ENCODE data around the gene CES3. TPM values are rescaled to one million over a fixed set of nuclear protein-coding genes. Genes with fewer than 3 reads are reported as not detected.

Gene CES3
- total RNA-seq, 2 experiments from 2014 or later, result 2.1 to 2.9 TPM

GRCh38 chr16:67017810-67018488 is 56.9 kb downstream of the CES3 start:
- Mint-ChIP-seq H3K9me3 (no peaks in the 10 kb centered on the region), H3K4me1 (ENCODE audit: low read depth) (peaks cover 17% of the 10 kb centered on the region), H3K4me3 (no peak overlapping the region), H3K36me3 (ENCODE audit: low read depth) (peaks cover 2% of the 10 kb centered on the region), H3K27me3 (no peaks in the 10 kb centered on the region), H3K27ac (peak overlapping the region; percentile 52)
- ATAC-seq (peak; percentile 87), DNase-seq (peak; percentile 95)
- intact Hi-C loops (cut with micrococcal nuclease), result loop anchor here (5.0 kb wide), 3 partner anchors 36 to 139 kb away; partner anchors contain the start of genes FBXL8 and TRADD
- peak; percentile 78 for TF ChIP-seq CTCF (IDR thresholded peaks at IDR 0.05)
- ChIA-PET CTCF (interaction anchor here (0.6 to 9.1 kb wide), 58 partner anchors 8 to 232 kb away, joined by 3 to 187 read pairs (median 5); partner anchors contain the start of genes B3GNT9, CBFB, CES3 and EXOC3L1), POLR2A (interaction anchor here (0.6 to 2.0 kb wide), 10 partner anchors 12 to 153 kb away, joined by 3 to 6 read pairs (median 3); partner anchors contain the start of genes NOL3 and PDP2)

- no peak for ATAC-seq
- CTCF ChIA-PET, result interaction anchor here (1.1 to 9.1 kb wide), 14 partner anchors 9 to 165 kb away, joined by 3 to 187 read pairs (median 17); partner anchors contain the start of genes B3GNT9, CBFB, CES3 and FBXL8
- H3K4me3 Mint-ChIP-seq, result no peak overlapping the region
- no peak for TF ChIP-seq CTCF (IDR thresholded peaks at IDR 0.05)
- POLR2A ChIA-PET, result interaction anchor here (0.6 to 1.9 kb wide), 4 partner anchors 18 to 134 kb away, joined by 3 to 5 read pairs (median 4); no protein-coding TSS in a partner anchor
- intact Hi-C loops (cut with micrococcal nuclease), result loop anchor here (5.0 kb wide), 3 partner anchors 37 to 138 kb away; partner anchors contain the start of genes FBXL8 and TRADD
- no peak for DNase-seq
- H3K27ac Mint-ChIP-seq, result no peak overlapping the region
- H3K4me1 Mint-ChIP-seq (ENCODE audit: low read depth), result peaks cover 14% of the 10 kb centered on the region
- H3K9me3 Mint-ChIP-seq, result no peaks in the 10 kb centered on the region
- no peaks in the 10 kb centered on the region for H3K27me3 Mint-ChIP-seq
- H3K36me3 Mint-ChIP-seq (ENCODE audit: low read depth), result no peaks in the 10 kb centered on the region
These were observed 58.1 kb downstream of the CES3 start for GRCh38 chr16:67019171-67019570.

DNA sequence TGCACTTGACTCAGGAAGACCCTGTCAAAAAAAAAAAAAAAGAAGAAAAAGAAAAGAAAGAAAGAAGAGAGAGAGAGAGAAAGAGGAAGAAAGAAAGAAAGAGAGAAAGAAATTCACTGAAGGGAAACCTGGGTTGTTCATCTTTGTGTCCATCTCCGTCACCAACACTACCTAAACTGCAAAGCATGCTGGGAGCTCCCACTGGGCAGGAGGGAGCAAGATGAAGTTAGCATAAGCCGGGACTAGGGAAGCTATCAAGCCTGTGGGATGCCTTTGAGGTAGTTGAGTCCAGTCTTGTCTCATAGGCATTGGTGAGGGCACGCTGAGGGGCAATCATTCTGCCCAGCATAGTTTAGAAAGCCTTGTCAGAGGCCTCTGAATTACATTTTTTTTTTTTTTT is 60.3 kb downstream of the CES3 start:
- no peak for TF ChIP-seq CTCF (IDR thresholded peaks at IDR 0.05)
- H3K4me3 Mint-ChIP-seq, result no peak overlapping the region
- no peak for ATAC-seq
- H3K36me3 Mint-ChIP-seq (ENCODE audit: low read depth), result no peaks in the 10 kb centered on the region
- DNase-seq, result no peak
- H3K27ac Mint-ChIP-seq, result no peak overlapping the region
- POLR2A ChIA-PET, result interaction anchor here (0.8 kb wide), 1 partner anchor 21 kb away, joined by 4 read pairs; no protein-coding TSS in a partner anchor
- H3K9me3 Mint-ChIP-seq, result no peaks in the 10 kb centered on the region
- peaks cover 15% of the 10 kb centered on the region for H3K4me1 Mint-ChIP-seq (ENCODE audit: low read depth)
- intact Hi-C loops (cut with micrococcal nuclease), result no loop called here
- H3K27me3 Mint-ChIP-seq, result no peaks in the 10 kb centered on the region
- CTCF ChIA-PET, result interaction anchor here (0.9 to 9.1 kb wide), 3 partner anchors 23 to 135 kb away, joined by 3 to 187 read pairs (median 3); partner anchors contain the start of genes B3GNT9, FBXL8 and TRADD

- ATAC-seq (no peak), DNase-seq (peak; percentile 0)
- Mint-ChIP-seq H3K4me3 (no peak overlapping the region), H3K4me1 (ENCODE audit: low read depth) (peaks cover 19% of the 10 kb centered on the region), H3K27ac (no peak overlapping the region), H3K27me3 (no peaks in the 10 kb centered on the region), H3K9me3 (no peaks in the 10 kb centered on the region), H3K36me3 (ENCODE audit: low read depth) (no peaks in the 10 kb centered on the region)
- ChIA-PET CTCF (interaction anchor here (1.0 to 9.1 kb wide), 3 partner anchors 44 to 134 kb away, joined by 4 to 187 read pairs (median 8); partner anchors contain the start of genes B3GNT9, FBXL8 and TRADD), POLR2A (interaction anchor here (0.8 kb wide), 1 partner anchor 119 kb away, joined by 3 read pairs; no protein-coding TSS in a partner anchor)
- TF ChIP-seq CTCF (IDR thresholded peaks at IDR 0.05), result no peak
- intact Hi-C loops (cut with micrococcal nuclease), result no loop called here
These were observed 61.6 kb downstream of the CES3 start for GRCh38 chr16:67022531-67023214.

All from activated CD8-positive, alpha-beta T cell treated with anti-CD3 and anti-CD28 coated beads for 36 hours (primary cell).